HEK293 (cell line): Measurements from ENCODE around the gene NFKB1.

Experiments
- CTCF ChIA-PET: fragments of 350-600 bp; formaldehyde crosslinking; extraction: SDS; loops from one replicate; lab custom pipeline; 2021; ENCODE audit warnings: antibody characterized with exemption; lab: Yijun Ruan, JAX
- POLR2A ChIA-PET: fragments of 300-600 bp; formaldehyde crosslinking; extraction: SDS; loops from one replicate; lab custom pipeline; 2020; ENCODE audit warnings: antibody characterized with exemption, inconsistent platforms; lab: Yijun Ruan, JAX
- H3K27ac ChIP-seq: fragments of 200-500 bp; sonication (Bioruptor generic); 2 replicates; pipeline ENCODE4 v1.5.1; 2014; ENCODE audit warnings: low read depth, low read length, control low read depth, inconsistent platforms; ENCODE audit errors: extremely low read depth
- H3K36me3 ChIP-seq, 2 experiments: fragments of 200-500 bp in 1 of 2; sonication (Bioruptor generic) in 1 of 2; 1 replicate in 1 of 2; 2 replicates in 1 of 2; pipeline ENCODE4 v1.5.1; 2014 to 2017; ENCODE audit warnings: inconsistent platforms in 2 of 2, low read length in 2 of 2; ENCODE audit not compliant: control insufficient read depth in 2 of 2, insufficient read depth in 1 of 2
- H3K4me1 ChIP-seq: fragments of 200-500 bp; sonication (Bioruptor generic); 2 replicates; pipeline ENCODE4 v1.5.1; 2014; ENCODE audit warnings: mild to moderate bottlenecking, low read length, inconsistent platforms; ENCODE audit not compliant: control insufficient read depth, insufficient read depth
- H3K4me3 ChIP-seq: 2 replicates; pipeline ENCODE4 v1.5.1; 2011; ENCODE audit warnings: low read depth, mild to moderate bottlenecking, control low read depth, low read length, moderate library complexity
- H3K9me3 ChIP-seq: fragments of 200-500 bp; sonication (Bioruptor generic); 2 replicates; pipeline ENCODE4 v1.5.1; 2014; ENCODE audit warnings: low read depth, low read length, inconsistent platforms; ENCODE audit not compliant: control insufficient read depth, insufficient read depth
- BCL6B ChIP-seq: fragments of 450-650 bp; formaldehyde crosslinking; IDR thresholded peaks from 2 replicates; pipeline ENCODE4 v1.5.1; 2017; ENCODE audit warnings: missing biosample characterization, missing genetic modification characterization
- GLI2 ChIP-seq: fragments of 450-650 bp; formaldehyde crosslinking; IDR thresholded peaks from 2 replicates; pipeline ENCODE4; 2017; ENCODE audit warnings: missing biosample characterization, missing genetic modification characterization, low read depth, borderline replicate concordance
- GLIS2 ChIP-seq: fragments of 450-650 bp; formaldehyde crosslinking; IDR thresholded peaks from 2 replicates; pipeline ENCODE4 v1.5.1; 2016; ENCODE audit warnings: missing biosample characterization, missing genetic modification characterization
- HOXD13 ChIP-seq: sonication (generic); formaldehyde crosslinking; IDR thresholded peaks from 2 replicates; pipeline ENCODE4 v1.8.0; 2022; ENCODE audit warnings: missing genetic modification reagents, borderline replicate concordance
- SETDB1 ChIP-seq: IDR thresholded peaks from one replicate; pipeline ENCODE4 v1.6.1; 2017; ENCODE audit warnings: mild to moderate bottlenecking, low read length, moderate library complexity, mixed read lengths; ENCODE audit not compliant: insufficient read length
- SP7 ChIP-seq: fragments of 450-650 bp; formaldehyde crosslinking; IDR thresholded peaks from 2 replicates; pipeline ENCODE4 v1.5.1; 2016; ENCODE audit warnings: missing biosample characterization, missing genetic modification characterization
- ZBTB10 ChIP-seq: fragments of 450-650 bp; formaldehyde crosslinking; IDR thresholded peaks from 2 replicates; pipeline ENCODE4 v1.5.1; 2016; ENCODE audit warnings: missing biosample characterization, missing genetic modification characterization
- ZBTB17 ChIP-seq: fragments of 450-650 bp; formaldehyde crosslinking; IDR thresholded peaks from 2 replicates; pipeline ENCODE4 v1.5.1; 2016; ENCODE audit warnings: missing biosample characterization, missing genetic modification characterization
- ZBTB49 ChIP-seq: fragments of 450-650 bp; formaldehyde crosslinking; IDR thresholded peaks from 2 replicates; pipeline ENCODE4 v1.5.1; 2016; ENCODE audit warnings: missing biosample characterization, missing genetic modification characterization, low read depth
- ZFP3 ChIP-seq: fragments of 450-650 bp; formaldehyde crosslinking; IDR thresholded peaks from 2 replicates; pipeline ENCODE4 v1.5.1; 2016; ENCODE audit warnings: low read depth, missing biosample characterization, missing genetic modification characterization
- ZFP69B ChIP-seq: fragments of 450-650 bp; formaldehyde crosslinking; IDR thresholded peaks from 2 replicates; pipeline ENCODE4 v1.5.1; 2016; ENCODE audit warnings: missing biosample characterization, missing genetic modification characterization
- ZNF157 ChIP-seq: fragments of 450-650 bp; formaldehyde crosslinking; IDR thresholded peaks from 2 replicates; pipeline ENCODE4 v1.5.1; 2016; ENCODE audit warnings: missing biosample characterization, missing genetic modification characterization
- ZNF174 ChIP-seq: fragments of 450-650 bp; formaldehyde crosslinking; IDR thresholded peaks from 2 replicates; pipeline ENCODE4 v1.5.0; 2017; ENCODE audit warnings: missing biosample characterization, mild to moderate bottlenecking, missing genetic modification characterization
- ZNF175 ChIP-seq: fragments of 450-650 bp; formaldehyde crosslinking; IDR thresholded peaks from 2 replicates; pipeline ENCODE4 v1.5.1; 2016; ENCODE audit warnings: missing biosample characterization, missing genetic modification characterization
- ZNF184 ChIP-seq: fragments of 450-650 bp; IDR thresholded peaks from 2 replicates; pipeline ENCODE4 v1.5.1; 2018; ENCODE audit warnings: missing biosample characterization, mild to moderate bottlenecking, missing genetic modification characterization
- ZNF202 ChIP-seq: fragments of 450-650 bp; formaldehyde crosslinking; IDR thresholded peaks from 2 replicates; pipeline ENCODE4 v1.5.1; 2016; ENCODE audit warnings: missing biosample characterization, missing genetic modification characterization, borderline replicate concordance
- ZNF23 ChIP-seq: fragments of 450-650 bp; formaldehyde crosslinking; IDR thresholded peaks from 2 replicates; pipeline ENCODE4 v1.5.1; 2016; ENCODE audit warnings: missing biosample characterization, missing genetic modification characterization, borderline replicate concordance
- ZNF266 ChIP-seq: fragments of 450-650 bp; formaldehyde crosslinking; IDR thresholded peaks from 2 replicates; pipeline ENCODE4 v1.5.1; 2016; ENCODE audit warnings: missing biosample characterization, missing genetic modification characterization, low read depth
- ZNF292 ChIP-seq: fragments of 450-650 bp; formaldehyde crosslinking; IDR thresholded peaks from 2 replicates; pipeline ENCODE4 v1.5.1; 2016; ENCODE audit warnings: low read depth, missing biosample characterization, missing genetic modification characterization, borderline replicate concordance
- ZNF335 ChIP-seq: fragments of 450-650 bp; formaldehyde crosslinking; conservative IDR thresholded peaks from 2 replicates; pipeline ENCODE4 v1.5.1; 2016; ENCODE audit warnings: missing biosample characterization, missing genetic modification characterization
- ZNF341 ChIP-seq: fragments of 450-650 bp; formaldehyde crosslinking; IDR thresholded peaks from 2 replicates; pipeline ENCODE4; 2016; ENCODE audit warnings: low read depth, missing biosample characterization, missing genetic modification characterization
- ZNF37A ChIP-seq: fragments of 450-650 bp; IDR thresholded peaks from 2 replicates; pipeline ENCODE4 v1.5.1; 2018; ENCODE audit warnings: missing biosample characterization, missing genetic modification characterization
- ZNF449 ChIP-seq: fragments of 450-650 bp; formaldehyde crosslinking; IDR thresholded peaks from 2 replicates; pipeline ENCODE4 v1.5.1; 2017; ENCODE audit warnings: missing biosample characterization, mild to moderate bottlenecking, missing genetic modification characterization, moderate library complexity
- ZNF501 ChIP-seq: fragments of 450-650 bp; formaldehyde crosslinking; IDR thresholded peaks from 2 replicates; pipeline ENCODE4 v1.5.1; 2016; ENCODE audit warnings: missing biosample characterization, missing genetic modification characterization
- ZNF529 ChIP-seq: fragments of 450-650 bp; formaldehyde crosslinking; IDR thresholded peaks from 2 replicates; pipeline ENCODE4 v1.5.1; 2017; ENCODE audit warnings: missing genetic modification characterization, missing biosample characterization; ENCODE audit not compliant: insufficient replicate concordance
- ZNF558 ChIP-seq: fragments of 450-650 bp; formaldehyde crosslinking; IDR thresholded peaks from 2 replicates; pipeline ENCODE4 v1.5.1; 2016; ENCODE audit warnings: missing biosample characterization, missing genetic modification characterization
- ZNF560 ChIP-seq: fragments of 450-650 bp; formaldehyde crosslinking; IDR thresholded peaks from 2 replicates; pipeline ENCODE4 v1.5.1; 2017; ENCODE audit warnings: missing biosample characterization, missing genetic modification characterization, borderline replicate concordance
- ZNF670 ChIP-seq: fragments of 450-650 bp; formaldehyde crosslinking; IDR thresholded peaks from 2 replicates; pipeline ENCODE4 v1.5.1; 2016; ENCODE audit warnings: missing biosample characterization, missing genetic modification characterization, low read depth

Gene NFKB1

GRCh38 chr4:102527695-102528283 lies 26.6 kb downstream of the NFKB1 start:
- ChIA-PET CTCF (no interaction called here), POLR2A (no interaction called here)
- no peak overlapping the region for H3K27ac ChIP-seq
- no peaks in the 10 kb centered on the region for H3K9me3 ChIP-seq
- H3K4me1 ChIP-seq: no peaks in the 10 kb centered on the region
- TF ChIP-seq ZNF341 (tag by site-specific recombination): no peak
- TF ChIP-seq ZBTB17 (tag by site-specific recombination): no peak
- no peak for TF ChIP-seq ZNF335 (tag by site-specific recombination)
- TF ChIP-seq ZNF292: no peak
- no peak for TF ChIP-seq BCL6B (tag by site-specific recombination)
- no peak for TF ChIP-seq ZNF184 (tag by site-specific recombination)
- no peak for TF ChIP-seq ZNF529
- TF ChIP-seq ZNF501 (tag by site-specific recombination): no peak
- no peak for TF ChIP-seq GLI2 (tag by site-specific recombination)
- no peak for TF ChIP-seq ZNF202 (tag by site-specific recombination)
- TF ChIP-seq ZFP3 (tag by site-specific recombination): no peak
- no peak for TF ChIP-seq ZNF560
- H3K36me3 ChIP-seq: no peaks in the 10 kb centered on the region
- H3K4me3 ChIP-seq: no peak overlapping the region

- Histone ChIP-seq H3K36me3 (no peaks in the 10 kb centered on the region), H3K4me3 (no peak overlapping the region), H3K4me1 (no peaks in the 10 kb centered on the region), H3K27ac (no peak overlapping the region), H3K9me3 (no peaks in the 10 kb centered on the region)
- ChIA-PET CTCF (no interaction called here), POLR2A (no interaction called here)
- TF ChIP-seq ZNF670 (tag by site-specific recombination) (no peak), ZFP69B (tag by site-specific recombination) (no peak), ZNF37A (tag by site-specific recombination) (no peak), SP7 (tag by site-specific recombination) (no peak), ZNF558 (tag by site-specific recombination) (no peak), HOXD13 (CRISPR knock-in tag) (no peak), ZNF449 (tag by site-specific recombination) (no peak), ZBTB49 (tag by site-specific recombination) (no peak), ZNF23 (tag by site-specific recombination) (no peak), ZNF175 (tag by site-specific recombination) (no peak), GLIS2 (no peak), SETDB1 (no peak), ZBTB10 (tag by site-specific recombination) (no peak), ZNF157 (tag by site-specific recombination) (no peak), ZNF292 (no peak), ZNF174 (no peak), ZNF266 (tag by site-specific recombination) (no peak)
Measured at GRCh38 chr4:102529977-102530376, 28.8 kb downstream of the NFKB1 start.
